Measurements from ENCODE around the gene TBC1D14. TPM values are rescaled to one million over a fixed set of nuclear protein-coding genes. Genes with fewer than 3 reads are reported as not detected.

TBC1D14 gene
- total RNA-seq, 4 donors from 2014 or later = 36.0 to 56.2 (median 41.4) TPM

DNA sequence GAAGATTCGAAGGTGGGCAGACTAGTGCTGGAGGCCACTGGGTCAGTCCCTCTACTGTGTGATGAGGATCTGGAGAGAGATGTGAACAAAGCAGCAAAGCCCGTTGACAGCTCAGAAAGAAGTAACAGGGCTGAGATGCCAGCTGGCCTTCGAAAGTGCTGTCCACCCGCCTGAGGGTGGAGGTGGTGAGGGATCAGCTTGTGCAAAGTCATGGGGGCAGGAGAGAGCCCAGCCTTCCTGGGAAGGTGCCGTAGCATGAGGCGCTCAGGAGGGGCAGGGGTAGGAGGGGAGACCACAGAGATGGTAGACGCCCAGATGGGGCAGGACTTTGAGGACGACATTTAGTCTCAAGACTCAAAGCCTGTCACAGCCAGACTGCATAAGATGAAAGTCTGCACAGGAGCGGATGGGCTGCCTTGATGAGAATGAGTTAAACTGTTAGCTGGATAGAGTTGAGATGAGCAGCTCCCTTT, 19.7 kb downstream of the TBC1D14 start:
- Histone ChIP-seq H3K27ac (peak overlapping the region; percentile 25 to 37 (median 35)), H3K4me1 (peaks cover 35 to 45% of the 10 kb centered on the region in 2 donors), H3K36me3 (peaks cover 0 to 6% of the 10 kb centered on the region in 2 donors), H3K9me3 (no peaks in the 10 kb centered on the region), H3K4me3 (no peak overlapping the region), H3K27me3 (no peaks in the 10 kb centered on the region)
- intact Hi-C loops (cut with DNase I; ENCODE audit: low total_unique reads) (no loop called here), in situ Hi-C loops (cut with MboI; ENCODE audit: low sequenced_read_pairs in 4 of 4) (no loop called here)
- DNase-seq (no peak), ATAC-seq (peak; percentile 25 to 29)
- no peak for TF ChIP-seq POLR2A (IDR thresholded peaks at IDR 0.05)

DNA sequence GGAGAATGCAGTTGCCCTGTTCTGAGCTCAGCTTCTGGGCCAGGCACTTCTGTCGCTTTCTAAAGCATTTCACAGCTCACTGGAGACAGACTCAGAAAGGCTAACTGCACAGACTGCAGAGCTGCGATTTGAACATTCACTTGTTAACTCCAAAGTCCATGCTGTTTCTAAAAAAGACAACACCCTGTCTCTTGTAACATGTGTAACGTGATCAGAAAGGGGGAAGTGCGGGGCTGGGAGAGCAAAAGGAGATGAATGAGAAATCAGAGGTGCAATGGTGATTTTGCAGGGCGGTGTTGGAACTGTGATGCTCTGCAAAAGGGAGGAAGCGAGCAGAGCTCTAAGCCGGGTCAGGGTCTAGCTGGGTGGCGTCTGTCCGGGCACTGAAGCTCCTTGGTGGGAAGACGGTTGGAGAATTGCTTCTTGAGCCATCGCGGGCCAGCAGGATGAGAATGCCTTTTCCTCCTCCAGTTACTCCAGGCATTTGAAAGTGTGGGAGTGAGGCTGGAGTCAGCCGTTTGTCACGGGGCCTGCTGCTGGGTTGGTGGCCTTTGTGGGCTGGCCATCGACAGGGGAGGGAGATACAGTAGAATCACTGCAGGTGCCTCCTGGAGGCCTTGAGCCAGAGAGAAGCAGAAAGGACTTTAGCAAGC, 20.3 kb downstream of the TBC1D14 start:
- DNase-seq = no peak

DNA sequence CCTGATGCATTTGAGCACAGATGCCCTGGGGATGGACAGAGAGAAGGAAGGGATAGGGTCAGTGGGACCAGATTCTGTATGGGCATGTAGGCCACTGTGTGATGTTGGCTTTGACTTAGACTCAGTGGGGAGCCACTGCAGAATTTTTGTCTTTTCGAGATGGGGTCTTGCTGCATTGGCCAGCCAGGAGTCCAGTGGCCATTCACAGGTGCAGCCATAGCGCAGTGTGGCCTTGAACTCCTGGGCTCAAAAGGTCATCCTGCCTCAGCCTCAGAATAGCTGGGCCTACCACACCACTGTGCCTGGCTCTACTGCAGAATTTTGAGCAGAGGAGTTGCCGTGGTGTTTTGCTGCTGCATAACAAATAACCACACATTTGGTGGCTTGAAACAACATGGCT, 22.8 kb downstream of the TBC1D14 start:
- H3K4me1 ChIP-seq = peaks cover 25 to 33% of the 10 kb centered on the region in 2 donors
- intact Hi-C loops (cut with DNase I; ENCODE audit: low total_unique reads) (no loop called here), in situ Hi-C loops (cut with MboI; ENCODE audit: low sequenced_read_pairs in 4 of 4) (no loop called here)
- no peak overlapping the region for H3K4me3 ChIP-seq
- DNase-seq = no peak
- no peak for TF ChIP-seq POLR2A (IDR thresholded peaks at IDR 0.05)
- TF ChIP-seq, protein P1, sequence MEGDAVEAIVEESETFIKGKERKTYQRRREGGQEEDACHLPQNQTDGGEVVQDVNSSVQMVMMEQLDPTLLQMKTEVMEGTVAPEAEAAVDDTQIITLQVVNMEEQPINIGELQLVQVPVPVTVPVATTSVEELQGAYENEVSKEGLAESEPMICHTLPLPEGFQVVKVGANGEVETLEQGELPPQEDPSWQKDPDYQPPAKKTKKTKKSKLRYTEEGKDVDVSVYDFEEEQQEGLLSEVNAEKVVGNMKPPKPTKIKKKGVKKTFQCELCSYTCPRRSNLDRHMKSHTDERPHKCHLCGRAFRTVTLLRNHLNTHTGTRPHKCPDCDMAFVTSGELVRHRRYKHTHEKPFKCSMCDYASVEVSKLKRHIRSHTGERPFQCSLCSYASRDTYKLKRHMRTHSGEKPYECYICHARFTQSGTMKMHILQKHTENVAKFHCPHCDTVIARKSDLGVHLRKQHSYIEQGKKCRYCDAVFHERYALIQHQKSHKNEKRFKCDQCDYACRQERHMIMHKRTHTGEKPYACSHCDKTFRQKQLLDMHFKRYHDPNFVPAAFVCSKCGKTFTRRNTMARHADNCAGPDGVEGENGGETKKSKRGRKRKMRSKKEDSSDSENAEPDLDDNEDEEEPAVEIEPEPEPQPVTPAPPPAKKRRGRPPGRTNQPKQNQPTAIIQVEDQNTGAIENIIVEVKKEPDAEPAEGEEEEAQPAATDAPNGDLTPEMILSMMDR (IDR thresholded peaks at IDR 0.05 in 4 of 5, conservative IDR thresholded peaks at IDR 0.05 in 1 of 5) = no peak
- no peak for ATAC-seq
- H3K9me3 ChIP-seq = no peaks in the 10 kb centered on the region
- no peaks in the 10 kb centered on the region for H3K36me3 ChIP-seq
- H3K27ac ChIP-seq = no peak overlapping the region
- no peaks in the 10 kb centered on the region for H3K27me3 ChIP-seq

More for the DNA sequence above, 20.3 kb downstream of the TBC1D14 start:
- Histone ChIP-seq H3K27me3 (no peaks in the 10 kb centered on the region), H3K4me3 (no peak overlapping the region), H3K36me3 (peaks cover 0 to under 1% of the 10 kb centered on the region in 2 donors), H3K9me3 (no peaks in the 10 kb centered on the region), H3K4me1 (peaks cover 30 to 40% of the 10 kb centered on the region in 2 donors), H3K27ac (peak overlapping the region; percentile 25 to 37 (median 35))
- intact Hi-C loops (cut with DNase I; ENCODE audit: low total_unique reads) = no loop called here
- TF ChIP-seq POLR2A (IDR thresholded peaks at IDR 0.05) = no peak
- TF ChIP-seq, protein P1 (IDR thresholded peaks at IDR 0.05 in 4 of 5, conservative IDR thresholded peaks at IDR 0.05 in 1 of 5) = no peak
- in situ Hi-C loops (cut with MboI; ENCODE audit: low sequenced_read_pairs in 4 of 4) = no loop called here
- ATAC-seq = peak in 1 of 2 donors; percentile 55

DNA sequence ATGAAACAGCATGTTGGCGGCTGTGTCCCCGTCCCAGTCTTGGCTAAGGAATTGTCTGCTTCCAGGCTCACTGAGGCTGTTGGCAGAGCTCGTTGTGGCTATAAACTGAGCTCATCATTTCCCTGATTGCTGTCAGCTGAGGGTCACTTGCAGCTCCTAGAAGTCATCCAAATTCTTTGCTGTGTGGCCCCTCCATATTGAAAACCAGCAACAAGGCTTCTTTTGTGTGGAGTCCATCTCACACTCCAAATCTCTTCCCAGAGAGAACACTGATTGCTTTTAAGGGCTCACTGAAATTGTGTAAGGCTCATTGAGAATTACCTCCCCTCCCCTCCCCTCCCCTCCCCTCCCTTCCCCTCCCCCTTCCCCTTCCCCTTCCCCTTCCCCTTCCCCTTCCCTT, 23.3 kb downstream of the TBC1D14 start:
- intact Hi-C loops (cut with DNase I; ENCODE audit: low total_unique reads) (no loop called here), in situ Hi-C loops (cut with MboI; ENCODE audit: low sequenced_read_pairs in 4 of 4) (no loop called here)
- no peaks in the 10 kb centered on the region for H3K27me3 ChIP-seq
- peaks cover 24 to 31% of the 10 kb centered on the region in 2 donors for H3K4me1 ChIP-seq
- H3K36me3 ChIP-seq = no peaks in the 10 kb centered on the region
- H3K9me3 ChIP-seq = no peaks in the 10 kb centered on the region
- no peak for DNase-seq
- H3K27ac ChIP-seq = no peak overlapping the region
- TF ChIP-seq, protein P1 (IDR thresholded peaks at IDR 0.05 in 4 of 5, conservative IDR thresholded peaks at IDR 0.05 in 1 of 5) = no peak
- TF ChIP-seq POLR2A (IDR thresholded peaks at IDR 0.05) = no peak
- no peak overlapping the region for H3K4me3 ChIP-seq
- ATAC-seq = no peak

DNA sequence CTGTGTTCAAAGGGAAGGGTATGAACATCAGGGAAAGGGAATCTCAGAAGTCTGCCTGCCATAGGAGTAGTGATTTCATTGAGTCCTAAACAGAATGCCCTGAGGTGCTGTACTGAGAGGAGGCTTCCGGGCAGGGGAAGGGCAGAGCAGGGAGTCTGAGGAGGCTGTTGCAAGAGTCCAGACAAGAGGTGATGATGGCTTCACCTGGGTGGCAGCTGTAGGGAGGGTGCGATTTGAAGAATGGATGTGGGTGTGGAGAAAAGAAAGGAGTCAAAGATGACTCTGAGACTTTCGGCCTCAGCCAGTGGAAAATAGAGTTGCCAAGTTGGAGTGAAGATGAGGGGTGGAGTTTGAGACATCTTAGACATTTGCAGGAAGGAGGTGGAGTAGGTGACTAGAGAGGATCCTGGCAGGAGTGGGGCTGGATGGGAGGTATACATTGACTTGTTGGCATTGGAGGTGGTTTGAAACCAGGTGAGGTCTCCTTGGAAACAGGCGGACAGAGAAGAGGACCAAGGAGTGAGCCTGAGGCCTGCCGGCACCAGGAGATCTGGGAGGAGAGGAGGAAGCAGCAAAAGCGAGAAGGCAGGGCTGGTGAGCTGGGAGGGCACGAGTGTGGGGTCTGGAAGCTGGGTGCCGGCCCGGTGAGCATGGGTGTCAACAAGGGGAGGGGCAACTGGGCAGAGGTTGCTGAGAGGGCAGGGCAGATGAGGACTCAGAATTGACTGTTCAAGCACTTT, 24.2 kb downstream of the TBC1D14 start:
- H3K27me3 ChIP-seq = no peaks in the 10 kb centered on the region
- no peak overlapping the region for H3K27ac ChIP-seq
- H3K36me3 ChIP-seq = no peaks in the 10 kb centered on the region
- peaks cover 23 to 24% of the 10 kb centered on the region in 2 donors for H3K4me1 ChIP-seq
- H3K4me3 ChIP-seq = no peak overlapping the region
- in situ Hi-C loops (cut with MboI; ENCODE audit: low sequenced_read_pairs in 4 of 4) = no loop called here
- intact Hi-C loops (cut with DNase I; ENCODE audit: low total_unique reads) = no loop called here
- DNase-seq (no peak), ATAC-seq (no peak)
- H3K9me3 ChIP-seq = no peaks in the 10 kb centered on the region
- no peak for TF ChIP-seq POLR2A (IDR thresholded peaks at IDR 0.05)
- TF ChIP-seq, protein P1 (IDR thresholded peaks at IDR 0.05 in 4 of 5, conservative IDR thresholded peaks at IDR 0.05 in 1 of 5) = no peak

All from gastrocnemius medialis (tissue), 4 donors.